ENCODE results near the gene PIN1. TPM values are rescaled to one million over a fixed set of nuclear protein-coding genes. Genes with fewer than 3 reads are reported as not detected.

The PIN1 gene
- total and polyA plus RNA-seq, 2 of the 13 experiments (the other 11 are each of a cell fraction or from before 2014, with no cell fraction given) = 31.9 to 72.0 TPM

- intact Hi-C loops (cut with micrococcal nuclease; ENCODE audit: unreplicated experiment) = loop anchor here (1.0 to 2.0 kb wide), 2 partner anchors 27 to 35 kb away; no protein-coding TSS in a partner anchor
- Histone ChIP-seq H3K4me3 (replicated peaks in 1 of 3; ENCODE audit: insufficient read depth in 1 of 3, low read depth in 2 of 3, low read length in 3 of 3) (peak overlapping the region in 2 of 3 experiments; percentile 48 to 69; a peak in 4 of 6 replicates), H3K4me1 (ENCODE audit: insufficient read depth, low read length) (peaks cover 33% of the 10 kb centered on the region), H3K4me2 (ENCODE audit: low read depth, low read length) (peak overlapping the region; percentile 68), H3K9me3 (ENCODE audit: low read length) (no peaks in the 10 kb centered on the region; the same call in 1 of the 2 replicates), H3K27me3 (ENCODE audit: control insufficient read depth in 1 of 2, insufficient read depth in 2 of 2, low read length in 2 of 2) (no peaks in the 10 kb centered on the region; a peak in 1 of 5 replicates), H4K20me1 (ENCODE audit: insufficient read depth, low read length) (peaks cover 6% of the 10 kb centered on the region; the same call in 1 of the 2 replicates), H3K79me2 (ENCODE audit: insufficient read depth, low read length) (peaks cover 31% of the 10 kb centered on the region), H3K27ac (ENCODE audit: extremely low read length, insufficient read depth, low read length) (no peak overlapping the region), H3K9ac (ENCODE audit: insufficient read depth, low read depth, low read length) (peak overlapping the region; percentile 23; the same call in 1 of the 2 replicates), H3K36me3 (replicated peaks in 1 of 2; ENCODE audit: control insufficient read depth in 1 of 2, insufficient read depth in 2 of 2, low read length in 2 of 2) (peaks cover 0 to 4% of the 10 kb centered on the region in 2 experiments; a peak in 2 of 5 replicates), H2AFZ (ENCODE audit: low read length) (no peak overlapping the region)
- no peak for FAIRE-seq
- ChIA-PET CTCF (ENCODE audit: low intra/inter-chr PET ratio, low total read pairs) (no interaction called here), POLR2A (interaction anchor here (0.7 to 2.5 kb wide), 9 partner anchors 8 to 987 kb away, joined by 3 to 16 read pairs (median 4); partner anchors contain the start of genes MBD3L1, PIN1, UBL5 and ZNF846)
- no peak for DNase-seq (ENCODE audit: low spot score)
- BruUV-seq (replicated peaks) = no TSS peak
- no peak; the same call in 1 of the 3 replicates for ATAC-seq
- in situ Hi-C loops (cut with HindIII; ENCODE audit: extremely low pct_ligation_motif_present, low pct_unique_long_range_greater_than_20kb) = no loop called here
- 2% methylated on average over 20 of the region's 21 CpGs for WGBS (ENCODE audit: low lambda C conversion rate)
- TF ChIP-seq PATZ1 (CRISPR knock-in tag; IDR thresholded peaks at IDR 0.05) (0 out of 2 replicates have a peak, but pooled peaks have one; percentile 14), KLF12 (CRISPR knock-in tag; IDR thresholded peaks at IDR 0.05; ENCODE audit: borderline replicate concordance) (peak; percentile 75), POLR2A (IDR thresholded peaks at IDR 0.05; ENCODE audit: insufficient read depth in 1 of 2, low read depth in 2 of 2, low read length in 2 of 2) (peak in 1 of 2 experiments; percentile 73; a peak in 2 of 4 replicates), ETV5 (CRISPR knock-in tag; IDR thresholded peaks at IDR 0.05; ENCODE audit: borderline replicate concordance) (no peak), TEAD3 (CRISPR knock-in tag; optimal IDR thresholded peaks at IDR 0.05; ENCODE audit: borderline replicate concordance) (peak; percentile 17), MEIS1 (CRISPR knock-in tag; IDR thresholded peaks at IDR 0.05; ENCODE audit: borderline replicate concordance) (no peak), RFXAP (CRISPR knock-in tag; IDR thresholded peaks at IDR 0.05; ENCODE audit: borderline replicate concordance) (peak; percentile 41; the same call in 1 of the 2 replicates), SP5 (CRISPR knock-in tag; IDR thresholded peaks at IDR 0.05; ENCODE audit: borderline replicate concordance, low read depth) (peak; percentile 29; the same call in 1 of the 2 replicates), FOXP1 (IDR thresholded peaks at IDR 0.05) (no peak), FOXP1 (CRISPR knock-in tag; IDR thresholded peaks at IDR 0.05) (no peak), KDM2A (CRISPR knock-in tag; IDR thresholded peaks at IDR 0.05; ENCODE audit: borderline replicate concordance, low read depth) (0 out of 2 replicates have a peak, but pooled peaks have one; percentile 35), ZFP36 (IDR thresholded peaks at IDR 0.05; ENCODE audit: borderline replicate concordance, low read depth, low read length, partially characterized antibody) (no peak), NFKB2 (CRISPR knock-in tag; IDR thresholded peaks at IDR 0.05; ENCODE audit: borderline replicate concordance) (0 out of 2 replicates have a peak, but pooled peaks have one; percentile 26), RBFOX2 (IDR thresholded peaks at IDR 0.05; ENCODE audit: low read depth, low read length) (no peak), MED1 (CRISPR knock-in tag; IDR thresholded peaks at IDR 0.05) (0 out of 2 replicates have a peak, but pooled peaks have one; percentile 13), ZNF556 (CRISPR knock-in tag; IDR thresholded peaks at IDR 0.05; ENCODE audit: borderline replicate concordance) (no peak), ERF (CRISPR knock-in tag; IDR thresholded peaks at IDR 0.05) (0 out of 2 replicates have a peak, but pooled peaks have one; percentile 59), ZNF468 (CRISPR knock-in tag; IDR thresholded peaks at IDR 0.05) (no peak), GABPA (IDR thresholded peaks at IDR 0.05; ENCODE audit: low read depth, low read length) (no peak; the same call in 1 of the 2 replicates), GABPA (CRISPR knock-in tag; IDR thresholded peaks at IDR 0.05; ENCODE audit: low read depth) (no peak), HDAC2 (CRISPR knock-in tag; IDR thresholded peaks at IDR 0.05) (0 out of 2 replicates have a peak, but pooled peaks have one; percentile 29), ELF3 (CRISPR knock-in tag; IDR thresholded peaks at IDR 0.05) (0 out of 2 replicates have a peak, but pooled peaks have one; percentile 22), HOXA3 (CRISPR knock-in tag; IDR thresholded peaks at IDR 0.05) (peak; percentile 47; the same call in 1 of the 2 replicates), ZFP90 (CRISPR knock-in tag; IDR thresholded peaks at IDR 0.05; ENCODE audit: borderline replicate concordance) (0 out of 2 replicates have a peak, but pooled peaks have one; percentile 19), SAP130 (CRISPR knock-in tag; IDR thresholded peaks at IDR 0.05; ENCODE audit: low read depth) (peak; percentile 42; the same call in 1 of the 2 replicates), REPIN1 (CRISPR knock-in tag; IDR thresholded peaks at IDR 0.05; ENCODE audit: borderline replicate concordance, low read depth) (no peak), CC2D1A (CRISPR knock-in tag; IDR thresholded peaks at IDR 0.05) (no peak)
Measured at GRCh38 chr19:9819596-9819909, 15.6 kb upstream of the PIN1 start.
